GM12878 (cell line): ENCODE results near the gene EPS8. TPM values are rescaled to one million over a fixed set of nuclear protein-coding genes. Genes with fewer than 3 reads are reported as not detected.

Experiments
- ATAC-seq: fragments of 200-7000 bp; cut with Tn5 transposase; 3 replicates; pipeline ENCODE4 v1.9.1; 2020; ENCODE audit warnings: mild to moderate bottlenecking, moderate library complexity
- BruUV-seq: library from RNA; stranded (reverse); fragments of 400-500 nt; replicated peaks from 2 replicates; lab custom pipeline; 2021; lab: Mats Ljungman, UMichigan
- CTCF ChIA-PET: fragments of 300-600 bp; sonication (Branson Sonifier 250); formaldehyde crosslinking; extraction: SDS; loops from one replicate; lab custom pipeline; 2021; ENCODE audit warnings: inconsistent platforms; lab: Yijun Ruan, JAX
- POLR2A ChIA-PET: fragments of 350-600 bp; formaldehyde crosslinking; extraction: SDS; loops from one replicate; lab custom pipeline; 2021; ENCODE audit warnings: inconsistent platforms; lab: Charles Lee
- RAD21 ChIA-PET: fragments of 300-600 bp; sonication (Branson Sonifier 250); formaldehyde crosslinking; loops from one replicate; lab custom pipeline; 2023; ENCODE audit warnings: antibody characterized with exemption; ENCODE audit not compliant: unreplicated experiment; lab: Charles Lee
- SMC1A ChIA-PET: fragments of 300-600 bp; sonication (Branson Sonifier 250); formaldehyde crosslinking; loops from one replicate; lab custom pipeline; 2023; ENCODE audit not compliant: unreplicated experiment, uncharacterized antibody; lab: Charles Lee
- DNase-seq: peaks from one replicate; pipeline ENCODE4 v3.0.0-alpha.2; 2011; ENCODE audit warnings: low read depth, low spot score
- FAIRE-seq: peaks from 3 replicates; lab custom pipeline; 2011; peaks lifted over from hg19 to GRCh38; lab: Jason Lieb, UNC
- H2AFZ ChIP-seq: 2 replicates; pipeline ENCODE4 v1.6.0; 2011; ENCODE audit warnings: low read depth, low read length, control low read depth; ENCODE audit not compliant: control insufficient read depth
- H3K27ac ChIP-seq: 2 replicates; pipeline ENCODE4 v1.5.1; 2011; ENCODE audit warnings: control low read depth; ENCODE audit not compliant: control insufficient read depth, insufficient read depth
- H3K27me3 ChIP-seq, 2 experiments: replicated peaks in 1 of 2; 2 replicates each; pipeline versions ENCODE4 v1.6.0 to v1.6.1; 2011; ENCODE audit warnings: low read length in 1 of 2; ENCODE audit not compliant: control insufficient read depth in 2 of 2, insufficient read depth in 2 of 2
- H3K36me3 ChIP-seq, 2 experiments: 2 replicates each; pipeline ENCODE4 v1.5.1; 2011; ENCODE audit warnings: low read length in 1 of 2; ENCODE audit not compliant: control insufficient read depth in 2 of 2, insufficient read depth in 2 of 2
- H3K4me1 ChIP-seq: 2 replicates; pipeline ENCODE4 v1.6.1; 2011; ENCODE audit warnings: mild to moderate bottlenecking, low read length, moderate library complexity, mixed read lengths; ENCODE audit not compliant: control insufficient read depth, insufficient read depth
- H3K4me2 ChIP-seq: 2 replicates; pipeline ENCODE4 v1.6.0; 2011; ENCODE audit warnings: control low read depth; ENCODE audit not compliant: control insufficient read depth, insufficient read depth
- H3K4me3 ChIP-seq: fragments of 200-600 bp; sonication (generic); 2 replicates; pipeline ENCODE4 v1.5.1; 2016
- H3K79me2 ChIP-seq: 2 replicates; pipeline ENCODE4 v1.6.0; 2011; ENCODE audit warnings: low read length; ENCODE audit not compliant: control insufficient read depth, insufficient read depth
- H3K9ac ChIP-seq: 2 replicates; pipeline ENCODE4 v1.8.0; 2011; ENCODE audit warnings: low read length, control low read depth, mixed read lengths; ENCODE audit not compliant: control insufficient read depth, insufficient read depth
- H3K9me3 ChIP-seq: replicated peaks from 3 replicates; pipeline ENCODE4 v1.5.1; 2011; ENCODE audit warnings: mild to moderate bottlenecking, low read length; ENCODE audit not compliant: control insufficient read depth, insufficient read depth
- H4K20me1 ChIP-seq: 2 replicates; pipeline ENCODE4 v1.6.0; 2011; ENCODE audit not compliant: control insufficient read depth, insufficient read depth
- IRF4 ChIP-seq: IDR thresholded peaks from 2 replicates; pipeline ENCODE4 v1.6.1; 2011; ENCODE audit warnings: low read depth, low read length
- MTA3 ChIP-seq: IDR thresholded peaks from 2 replicates; pipeline ENCODE4 v1.6.1; 2012; ENCODE audit warnings: low read length, inconsistent platforms, borderline replicate concordance
- NFYB ChIP-seq: IDR thresholded peaks from 2 replicates; pipeline ENCODE4 v1.6.1; 2011; ENCODE audit warnings: low read depth, mild to moderate bottlenecking, low read length, improper control_type of control experiment, moderate library complexity; ENCODE audit not compliant: insufficient read depth
- NR2F1 ChIP-seq: fragments of 450-650 bp; conservative IDR thresholded peaks from 2 replicates; pipeline ENCODE4 v1.6.1; 2017; ENCODE audit warnings: mild to moderate bottlenecking
- SPI1 ChIP-seq: IDR thresholded peaks from 2 replicates; pipeline ENCODE4 v1.6.1; 2011; ENCODE audit warnings: low read depth, mild to moderate bottlenecking, low read length, moderate library complexity, borderline replicate concordance; ENCODE audit not compliant: insufficient read depth
- ZNF217 ChIP-seq: fragments of 450-650 bp; IDR thresholded peaks from 2 replicates; pipeline ENCODE4 v1.6.1; 2017; ENCODE audit warnings: antibody characterized with exemption, mild to moderate bottlenecking
- WGBS: methylation state at CpG from one replicate; pipeline ENCODE4 v1.1.6; 2016; ENCODE audit warnings: low lambda C conversion rate; ENCODE audit not compliant: insufficient replicate concordance, insufficient coverage; ENCODE audit errors: missing lambda C conversion rate; 5-methylcytosine and 5-hydroxymethylcytosine counted together
- in situ Hi-C: fragments of 300-500 bp; cut with MboI; formaldehyde crosslinking; loops from 9 replicates; pipeline ENCODE4 v1.14.3; 2018; ENCODE audit warnings: mixed read lengths
- intact Hi-C: fragments of 100-400 bp; cut with micrococcal nuclease; formaldehyde crosslinking; loops from one replicate; pipeline ENCODE4 v1.14.2; 2022; ENCODE audit not compliant: unreplicated experiment
- polyA plus RNA-seq, 11 experiments: library from polyadenylated mRNA; depleted of rRNA in 4 of 11; unstranded in 6 of 11; stranded (reverse) in 5 of 11; fragments of >200 nt; fragmentation: Nextera tagmentation in 4 of 11; fragmentation: Illumina TruSeq in 1 of 11; extraction: Ambion mirVana in 4 of 11; extraction: Trizol in 1 of 11; gene quantifications; 1 replicate in 1 of 11; 2 replicates in 10 of 11; pipeline versions ENCODE4 v1.2.1 to v1.2.3, GENCODE V29; 2011 to 2016; ENCODE audit warnings: inconsistent platforms in 2 of 11, missing spikeins in 2 of 11, low read depth in 1 of 11
- total RNA-seq, 4 experiments: library from RNA; depleted of rRNA in 3 of 4; stranded (reverse); fragments of >200 nt in 3 of 4; fragmentation: Illumina TruSeq in 1 of 4; extraction: Trizol in 1 of 4; gene quantifications; 2 replicates each; pipeline versions ENCODE4 v1.2.1 to v1.2.3, GENCODE V29; 2013 to 2021
- TF ChIP-seq, protein P1 (sequence below): fragments of 450-650 bp; conservative IDR thresholded peaks from 2 replicates; pipeline ENCODE4 v1.6.1; 2017; ENCODE audit warnings: mild to moderate bottlenecking, moderate library complexity
- TF ChIP-seq, protein P2 (sequence below): IDR thresholded peaks from 2 replicates; pipeline ENCODE4 v1.6.1; 2012; ENCODE audit warnings: low read depth, low read length, improper control_type of control experiment
- TF ChIP-seq, protein P3 (sequence below): fragments of 450-650 bp; IDR thresholded peaks from 2 replicates; pipeline ENCODE4 v1.6.1; 2017; ENCODE audit warnings: mild to moderate bottlenecking, moderate library complexity

EPS8 gene
- total and polyA plus RNA-seq, 10 of the 15 experiments (the other 5 are each of a cell fraction or from before 2014, with no cell fraction given): 1.3 to 127 (median 3.4) TPM

DNA sequence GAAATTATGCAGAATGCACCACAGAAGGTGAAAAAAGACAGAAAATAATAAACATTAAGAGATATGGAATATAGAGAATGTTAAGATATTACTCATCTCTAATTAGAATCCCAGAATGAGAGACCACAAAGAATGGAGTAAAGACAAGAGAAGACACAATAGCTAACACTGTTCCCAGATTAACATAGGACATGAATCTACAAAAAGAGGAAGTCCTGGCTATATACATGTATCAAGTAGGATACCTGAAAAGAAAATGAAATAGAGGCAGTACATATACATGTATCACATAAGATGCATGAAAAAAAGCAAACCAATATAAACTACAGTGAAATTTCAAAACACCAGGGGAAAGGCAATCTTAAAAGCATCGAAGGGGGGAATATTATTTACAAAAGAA lies 5.6 kb upstream of the EPS8 start:
- Histone ChIP-seq H2AFZ (no peak overlapping the region), H3K9ac (no peak overlapping the region), H3K4me3 (no peak overlapping the region), H3K79me2 (no peaks in the 10 kb centered on the region), H3K9me3 (no peaks in the 10 kb centered on the region), H3K4me1 (no peaks in the 10 kb centered on the region), H3K36me3 (no peaks in the 10 kb centered on the region), H3K27me3 (peaks cover 0 to 4% of the 10 kb centered on the region in 2 experiments; a peak in 1 of 4 replicates), H3K27ac (no peak overlapping the region), H3K4me2 (no peak overlapping the region), H4K20me1 (no peaks in the 10 kb centered on the region)
- SMC1A ChIA-PET: interaction anchor here (0.9 to 13.4 kb wide), 12 partner anchors 13 to 207 kb away, joined by 3 to 201 read pairs (median 4); no protein-coding TSS in a partner anchor
- RAD21 ChIA-PET: interaction anchor here (1.2 to 1.3 kb wide), 4 partner anchors 44 to 62 kb away, joined by 3 to 7 read pairs (median 4); no protein-coding TSS in a partner anchor
- ATAC-seq: no peak
- FAIRE-seq: no peak
- no peak for TF ChIP-seq NR2F1
- TF ChIP-seq SPI1: peak; percentile 60; the same call in 1 of the 2 replicates
- TF ChIP-seq, protein P1, sequence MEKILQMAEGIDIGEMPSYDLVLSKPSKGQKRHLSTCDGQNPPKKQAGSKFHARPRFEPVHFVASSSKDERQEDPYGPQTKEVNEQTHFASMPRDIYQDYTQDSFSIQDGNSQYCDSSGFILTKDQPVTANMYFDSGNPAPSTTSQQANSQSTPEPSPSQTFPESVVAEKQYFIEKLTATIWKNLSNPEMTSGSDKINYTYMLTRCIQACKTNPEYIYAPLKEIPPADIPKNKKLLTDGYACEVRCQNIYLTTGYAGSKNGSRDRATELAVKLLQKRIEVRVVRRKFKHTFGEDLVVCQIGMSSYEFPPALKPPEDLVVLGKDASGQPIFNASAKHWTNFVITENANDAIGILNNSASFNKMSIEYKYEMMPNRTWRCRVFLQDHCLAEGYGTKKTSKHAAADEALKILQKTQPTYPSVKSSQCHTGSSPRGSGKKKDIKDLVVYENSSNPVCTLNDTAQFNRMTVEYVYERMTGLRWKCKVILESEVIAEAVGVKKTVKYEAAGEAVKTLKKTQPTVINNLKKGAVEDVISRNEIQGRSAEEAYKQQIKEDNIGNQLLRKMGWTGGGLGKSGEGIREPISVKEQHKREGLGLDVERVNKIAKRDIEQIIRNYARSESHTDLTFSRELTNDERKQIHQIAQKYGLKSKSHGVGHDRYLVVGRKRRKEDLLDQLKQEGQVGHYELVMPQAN: no peak
- in situ Hi-C loops (no loop called here), intact Hi-C loops (no loop called here)
- POLR2A ChIA-PET: no interaction called here
- CTCF ChIA-PET: interaction anchor here (1.1 to 1.8 kb wide), 6 partner anchors 13 to 210 kb away, joined by 3 to 5 read pairs (median 4); no protein-coding TSS in a partner anchor
- WGBS: 14% methylated on average over 1 of the region's 1 CpG
- BruUV-seq: no TSS peak
- no peak for DNase-seq

DNA sequence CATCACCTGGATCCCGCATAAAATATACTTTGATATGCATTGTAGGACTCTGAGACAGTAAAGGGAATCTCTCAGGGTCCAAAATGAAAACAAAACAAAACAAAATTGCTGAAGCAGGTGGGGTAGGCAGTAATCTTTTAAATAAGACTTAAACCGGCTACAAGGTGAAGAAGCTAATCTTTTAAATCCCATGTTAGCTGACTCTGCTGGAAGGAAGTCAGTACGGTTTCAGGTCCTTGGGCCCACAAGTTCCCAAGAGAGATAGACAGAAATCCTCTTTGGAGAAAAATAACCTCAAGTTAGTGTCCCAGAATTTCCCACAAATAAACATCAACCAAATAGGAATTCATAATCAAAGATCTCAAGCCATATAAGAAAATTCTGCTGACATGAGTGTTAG lies 5.0 kb upstream of the EPS8 start:
- SMC1A ChIA-PET: interaction anchor here (0.9 to 13.4 kb wide), 12 partner anchors 14 to 206 kb away, joined by 3 to 201 read pairs (median 4); no protein-coding TSS in a partner anchor
- Histone ChIP-seq H3K27ac (no peak overlapping the region), H3K36me3 (no peaks in the 10 kb centered on the region), H3K4me2 (no peak overlapping the region), H3K9me3 (no peaks in the 10 kb centered on the region), H3K4me3 (no peak overlapping the region), H3K79me2 (no peaks in the 10 kb centered on the region), H3K9ac (no peak overlapping the region), H3K27me3 (peaks cover 0 to 4% of the 10 kb centered on the region in 2 experiments; a peak in 2 of 4 replicates), H3K4me1 (no peaks in the 10 kb centered on the region), H4K20me1 (no peaks in the 10 kb centered on the region), H2AFZ (no peak overlapping the region)
- in situ Hi-C loops: no loop called here
- 32% methylated on average over 3 of the region's 3 CpGs for WGBS
- ATAC-seq (no peak), FAIRE-seq (no peak), DNase-seq (no peak)
- CTCF ChIA-PET: interaction anchor here (1.1 to 1.8 kb wide), 5 partner anchors 22 to 210 kb away, joined by 4 to 5 read pairs (median 4); no protein-coding TSS in a partner anchor
- intact Hi-C loops: no loop called here
- TF ChIP-seq, protein P2, sequence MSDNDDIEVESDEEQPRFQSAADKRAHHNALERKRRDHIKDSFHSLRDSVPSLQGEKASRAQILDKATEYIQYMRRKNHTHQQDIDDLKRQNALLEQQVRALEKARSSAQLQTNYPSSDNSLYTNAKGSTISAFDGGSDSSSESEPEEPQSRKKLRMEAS: no peak
- no peak for TF ChIP-seq MTA3
- no peak for TF ChIP-seq IRF4
- TF ChIP-seq, protein P3, sequence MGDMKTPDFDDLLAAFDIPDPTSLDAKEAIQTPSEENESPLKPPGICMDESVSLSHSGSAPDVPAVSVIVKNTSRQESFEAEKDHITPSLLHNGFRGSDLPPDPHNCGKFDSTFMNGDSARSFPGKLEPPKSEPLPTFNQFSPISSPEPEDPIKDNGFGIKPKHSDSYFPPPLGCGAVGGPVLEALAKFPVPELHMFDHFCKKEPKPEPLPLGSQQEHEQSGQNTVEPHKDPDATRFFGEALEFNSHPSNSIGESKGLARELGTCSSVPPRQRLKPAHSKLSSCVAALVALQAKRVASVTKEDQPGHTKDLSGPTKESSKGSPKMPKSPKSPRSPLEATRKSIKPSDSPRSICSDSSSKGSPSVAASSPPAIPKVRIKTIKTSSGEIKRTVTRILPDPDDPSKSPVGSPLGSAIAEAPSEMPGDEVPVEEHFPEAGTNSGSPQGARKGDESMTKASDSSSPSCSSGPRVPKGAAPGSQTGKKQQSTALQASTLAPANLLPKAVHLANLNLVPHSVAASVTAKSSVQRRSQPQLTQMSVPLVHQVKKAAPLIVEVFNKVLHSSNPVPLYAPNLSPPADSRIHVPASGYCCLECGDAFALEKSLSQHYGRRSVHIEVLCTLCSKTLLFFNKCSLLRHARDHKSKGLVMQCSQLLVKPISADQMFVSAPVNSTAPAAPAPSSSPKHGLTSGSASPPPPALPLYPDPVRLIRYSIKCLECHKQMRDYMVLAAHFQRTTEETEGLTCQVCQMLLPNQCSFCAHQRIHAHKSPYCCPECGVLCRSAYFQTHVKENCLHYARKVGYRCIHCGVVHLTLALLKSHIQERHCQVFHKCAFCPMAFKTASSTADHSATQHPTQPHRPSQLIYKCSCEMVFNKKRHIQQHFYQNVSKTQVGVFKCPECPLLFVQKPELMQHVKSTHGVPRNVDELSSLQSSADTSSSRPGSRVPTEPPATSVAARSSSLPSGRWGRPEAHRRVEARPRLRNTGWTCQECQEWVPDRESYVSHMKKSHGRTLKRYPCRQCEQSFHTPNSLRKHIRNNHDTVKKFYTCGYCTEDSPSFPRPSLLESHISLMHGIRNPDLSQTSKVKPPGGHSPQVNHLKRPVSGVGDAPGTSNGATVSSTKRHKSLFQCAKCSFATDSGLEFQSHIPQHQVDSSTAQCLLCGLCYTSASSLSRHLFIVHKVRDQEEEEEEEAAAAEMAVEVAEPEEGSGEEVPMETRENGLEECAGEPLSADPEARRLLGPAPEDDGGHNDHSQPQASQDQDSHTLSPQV: no peak
- no peak for TF ChIP-seq ZNF217
- TF ChIP-seq NFYB: no peak
- RAD21 ChIA-PET: interaction anchor here (0.8 to 1.3 kb wide), 4 partner anchors 35 to 61 kb away, joined by 3 to 7 read pairs (median 4); no protein-coding TSS in a partner anchor
- POLR2A ChIA-PET: interaction anchor here (1.4 kb wide), 1 partner anchor 21 kb away, joined by 3 read pairs; no protein-coding TSS in a partner anchor
- no TSS peak for BruUV-seq
